WTC11 (cell line): Measurements from ENCODE around the gene PTGER3. TPM values are rescaled to one million over a fixed set of nuclear protein-coding genes. Genes with fewer than 3 reads are reported as not detected.

Source experiments
- ATAC-seq: fragments of 200-7000 bp; cut with Tn5 transposase; 2 replicates; pipeline ENCODE4 v1.10.0; 2021; ENCODE audit warnings: mild to moderate bottlenecking, moderate library complexity
- CTCF ChIA-PET: fragments of 300-600 bp; sonication (Branson Sonifier 250); formaldehyde crosslinking; loops from one replicate; lab custom pipeline; 2021; ENCODE audit warnings: antibody characterized with exemption; lab: Charles Lee
- POLR2A ChIA-PET: fragments of 350-600 bp; sonication (Branson Sonifier 250); formaldehyde crosslinking; loops from one replicate; lab custom pipeline; 2021; ENCODE audit warnings: antibody characterized with exemption; lab: Charles Lee
- DNase-seq: peaks from one replicate; pipeline ENCODE4 v3.0.0; 2021; ENCODE audit warnings: low spot score
- H3K27ac Mint-ChIP-seq: 2 replicates; pipeline ENCODE4 v1.8.0; 2021; ENCODE audit warnings: mixed read lengths
- H3K27me3 Mint-ChIP-seq: 2 replicates; pipeline ENCODE4 v1.8.0; 2021; ENCODE audit warnings: low read depth, mild to moderate bottlenecking, moderate library complexity, mixed read lengths
- H3K36me3 Mint-ChIP-seq: 2 replicates; pipeline ENCODE4 v1.8.0; 2021; ENCODE audit warnings: mixed read lengths
- H3K4me1 Mint-ChIP-seq: 2 replicates; pipeline ENCODE4 v1.8.0; 2022; ENCODE audit warnings: mixed read lengths
- H3K4me3 Mint-ChIP-seq: 2 replicates; pipeline ENCODE4 v1.8.0; 2021; ENCODE audit warnings: mild to moderate bottlenecking, moderate library complexity, mixed read lengths
- H3K9me3 Mint-ChIP-seq: 2 replicates; pipeline ENCODE4 v1.8.0; 2021; ENCODE audit warnings: mixed read lengths
- ELF4 ChIP-seq: sonication (generic); formaldehyde crosslinking; IDR thresholded peaks from 2 replicates; pipeline ENCODE4 v1.8.1; 2022; ENCODE audit warnings: low read depth, mild to moderate bottlenecking, moderate library complexity, missing genetic modification reagents
- ESRRA ChIP-seq: sonication (generic); formaldehyde crosslinking; IDR thresholded peaks from 2 replicates; pipeline ENCODE4 v1.8.1; 2022; ENCODE audit warnings: mild to moderate bottlenecking, missing genetic modification reagents, borderline replicate concordance
- GABPB1 ChIP-seq: sonication (generic); formaldehyde crosslinking; IDR thresholded peaks from 2 replicates; pipeline ENCODE4 v1.8.1; 2023; ENCODE audit warnings: mild to moderate bottlenecking, missing genetic modification reagents
- HMGA2 ChIP-seq: fragments of 250-450 bp; sonication (Bioruptor Pico); IDR thresholded peaks from 2 replicates; pipeline ENCODE4 v1.4.0; 2021; ENCODE audit warnings: mild to moderate bottlenecking, moderate library complexity
- KAT7 ChIP-seq: sonication (generic); formaldehyde crosslinking; IDR thresholded peaks from 2 replicates; pipeline ENCODE4 v1.8.1; 2023; ENCODE audit warnings: missing genetic modification reagents, mild to moderate bottlenecking, borderline replicate concordance
- MLX ChIP-seq: sonication (generic); formaldehyde crosslinking; IDR thresholded peaks from 2 replicates; pipeline ENCODE4 v1.8.1; 2023; ENCODE audit warnings: mild to moderate bottlenecking, missing genetic modification reagents, moderate library complexity
- MXD4 ChIP-seq: fragments of 250-450 bp; sonication (Bioruptor Pico); IDR thresholded peaks from 2 replicates; pipeline ENCODE4 v1.8.0; 2021; ENCODE audit warnings: mild to moderate bottlenecking, moderate library complexity, borderline replicate concordance
- PRRX2 ChIP-seq: fragments of 250-450 bp; sonication (Bioruptor Pico); IDR thresholded peaks from 2 replicates; pipeline ENCODE4 v1.8.0; 2021; ENCODE audit warnings: mild to moderate bottlenecking
- SMAD4 ChIP-seq: sonication (generic); formaldehyde crosslinking; IDR thresholded peaks from 2 replicates; pipeline ENCODE4 v1.8.0; 2022; ENCODE audit warnings: mild to moderate bottlenecking, missing genetic modification reagents
- SOX15 ChIP-seq: fragments of 250-450 bp; sonication (Bioruptor Pico); IDR thresholded peaks from 2 replicates; pipeline ENCODE4 v1.9.0; 2021; ENCODE audit warnings: mild to moderate bottlenecking
- SP1 ChIP-seq: sonication (generic); formaldehyde crosslinking; conservative IDR thresholded peaks from 2 replicates; pipeline ENCODE4 v1.8.1; 2022; ENCODE audit warnings: missing genetic modification reagents
- STAT6 ChIP-seq: sonication (generic); formaldehyde crosslinking; conservative IDR thresholded peaks from 2 replicates; pipeline ENCODE4 v1.8.1; 2023; ENCODE audit warnings: mild to moderate bottlenecking, low read depth, missing genetic modification reagents, moderate library complexity
- TCF7 ChIP-seq: sonication (generic); formaldehyde crosslinking; IDR thresholded peaks from 2 replicates; pipeline ENCODE4 v1.8.0; 2022; ENCODE audit warnings: mild to moderate bottlenecking, low read depth, missing genetic modification reagents, moderate library complexity
- TP53 ChIP-seq: sonication (generic); formaldehyde crosslinking; IDR thresholded peaks from 2 replicates; pipeline ENCODE4 v1.8.1; 2023; ENCODE audit warnings: mild to moderate bottlenecking, missing genetic modification reagents
- ZBTB43 ChIP-seq: sonication (generic); formaldehyde crosslinking; IDR thresholded peaks from 2 replicates; pipeline ENCODE4 v1.8.1; 2023; ENCODE audit warnings: mild to moderate bottlenecking, missing genetic modification reagents
- ZNF219 ChIP-seq: sonication (generic); formaldehyde crosslinking; IDR thresholded peaks from 2 replicates; pipeline ENCODE4 v1.8.0; 2023; ENCODE audit warnings: missing genetic modification reagents, mild to moderate bottlenecking, borderline replicate concordance
- ZNF532 ChIP-seq: fragments of 250-450 bp; sonication (Bioruptor Pico); IDR thresholded peaks from 2 replicates; pipeline ENCODE4 v1.9.0; 2021; ENCODE audit warnings: mild to moderate bottlenecking, borderline replicate concordance
- ZSCAN18 ChIP-seq: fragments of 250-450 bp; sonication (Bioruptor Pico); IDR thresholded peaks from 2 replicates; pipeline ENCODE4 v2.1.2; 2022; ENCODE audit warnings: mild to moderate bottlenecking, moderate library complexity
- total RNA-seq: library from RNA; stranded (reverse); gene quantifications from 3 replicates; pipeline ENCODE4 v1.2.3, GENCODE V29; 2021
- TF ChIP-seq, protein P1 (sequence below): fragments of 250-450 bp; sonication (Bioruptor Pico); conservative IDR thresholded peaks from 2 replicates; pipeline ENCODE4 v1.9.0; 2021; ENCODE audit warnings: mild to moderate bottlenecking

Gene PTGER3
- total RNA-seq, 1 experiment from 2014 or later: 0.50 TPM

DNA sequence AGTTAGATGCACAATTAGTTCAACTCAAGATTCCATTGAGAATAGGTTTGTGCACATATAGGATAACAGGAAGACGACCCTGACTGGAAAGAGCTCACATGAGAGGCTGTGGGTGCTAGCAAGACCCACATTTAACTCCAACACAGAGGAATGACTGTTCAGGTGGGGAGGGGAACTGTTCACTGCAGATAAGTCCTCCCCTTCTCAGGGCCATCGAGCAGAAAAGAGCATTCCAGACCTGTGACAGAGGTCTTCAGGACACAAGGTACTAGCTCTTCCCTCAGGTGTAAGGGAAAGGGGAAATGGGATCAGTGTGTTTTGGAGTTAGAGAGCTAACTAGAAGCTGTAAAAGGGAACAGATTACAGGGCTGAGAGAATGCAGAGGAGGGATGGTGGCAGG lies 8.7 kb downstream of the PTGER3 start:
- ChIA-PET POLR2A (no interaction called here), CTCF (no interaction called here)
- H3K36me3 Mint-ChIP-seq: no peaks in the 10 kb centered on the region
- H3K27ac Mint-ChIP-seq: no peak overlapping the region
- H3K4me1 Mint-ChIP-seq: no peaks in the 10 kb centered on the region
- TF ChIP-seq KAT7 (CRISPR knock-in tag) (no peak), ELF4 (CRISPR knock-in tag) (no peak), HMGA2 (no peak), SMAD4 (CRISPR knock-in tag) (no peak)
- no peaks in the 10 kb centered on the region for H3K9me3 Mint-ChIP-seq
- H3K27me3 Mint-ChIP-seq: no peaks in the 10 kb centered on the region; the same call in 1 of the 2 replicates
- DNase-seq: no peak
- no peak for ATAC-seq
- no peak overlapping the region for H3K4me3 Mint-ChIP-seq

DNA sequence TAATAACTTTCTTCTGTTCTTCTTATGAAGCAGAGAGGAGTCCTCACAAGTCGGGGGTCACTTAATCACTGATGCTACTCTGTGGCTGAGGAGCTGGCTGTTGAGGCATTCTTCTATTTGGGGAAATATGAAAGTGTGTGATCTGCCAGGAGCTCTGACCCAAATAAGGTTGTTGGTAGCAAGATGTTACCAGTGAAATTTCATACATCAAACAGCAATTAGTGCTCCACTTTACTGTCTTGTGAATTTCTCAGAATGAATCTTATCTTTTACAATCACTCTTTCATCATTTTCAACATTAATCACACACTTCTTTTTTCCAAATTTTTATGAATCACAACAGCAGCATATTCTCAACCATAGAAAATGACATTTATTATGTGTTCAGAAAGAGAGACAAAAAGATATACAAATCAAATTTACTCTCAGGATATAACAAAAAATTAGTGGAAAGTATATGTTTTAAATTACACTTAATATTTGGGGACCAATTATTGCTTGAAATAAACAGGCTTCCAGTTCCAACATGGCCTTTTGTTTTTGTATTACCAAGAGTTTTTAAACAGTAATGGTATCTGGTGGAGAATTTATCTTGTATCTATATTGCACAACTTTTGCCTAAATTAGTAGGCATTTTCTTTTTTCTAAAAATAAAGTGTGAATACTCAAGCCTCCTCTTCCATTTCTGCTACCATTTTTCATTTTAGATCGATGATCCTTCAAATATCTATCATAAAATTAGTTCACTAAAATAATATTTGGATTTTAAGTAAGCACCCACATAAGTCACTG lies 9.6 kb downstream of the PTGER3 start:
- ATAC-seq (no peak), DNase-seq (no peak)
- POLR2A ChIA-PET: no interaction called here
- Mint-ChIP-seq H3K9me3 (no peaks in the 10 kb centered on the region), H3K36me3 (no peaks in the 10 kb centered on the region), H3K27ac (no peak overlapping the region), H3K4me1 (no peaks in the 10 kb centered on the region), H3K4me3 (no peak overlapping the region), H3K27me3 (no peaks in the 10 kb centered on the region; the same call in 1 of the 2 replicates)
- CTCF ChIA-PET: no interaction called here
- no peak for TF ChIP-seq STAT6 (CRISPR knock-in tag)
- TF ChIP-seq, protein P1, sequence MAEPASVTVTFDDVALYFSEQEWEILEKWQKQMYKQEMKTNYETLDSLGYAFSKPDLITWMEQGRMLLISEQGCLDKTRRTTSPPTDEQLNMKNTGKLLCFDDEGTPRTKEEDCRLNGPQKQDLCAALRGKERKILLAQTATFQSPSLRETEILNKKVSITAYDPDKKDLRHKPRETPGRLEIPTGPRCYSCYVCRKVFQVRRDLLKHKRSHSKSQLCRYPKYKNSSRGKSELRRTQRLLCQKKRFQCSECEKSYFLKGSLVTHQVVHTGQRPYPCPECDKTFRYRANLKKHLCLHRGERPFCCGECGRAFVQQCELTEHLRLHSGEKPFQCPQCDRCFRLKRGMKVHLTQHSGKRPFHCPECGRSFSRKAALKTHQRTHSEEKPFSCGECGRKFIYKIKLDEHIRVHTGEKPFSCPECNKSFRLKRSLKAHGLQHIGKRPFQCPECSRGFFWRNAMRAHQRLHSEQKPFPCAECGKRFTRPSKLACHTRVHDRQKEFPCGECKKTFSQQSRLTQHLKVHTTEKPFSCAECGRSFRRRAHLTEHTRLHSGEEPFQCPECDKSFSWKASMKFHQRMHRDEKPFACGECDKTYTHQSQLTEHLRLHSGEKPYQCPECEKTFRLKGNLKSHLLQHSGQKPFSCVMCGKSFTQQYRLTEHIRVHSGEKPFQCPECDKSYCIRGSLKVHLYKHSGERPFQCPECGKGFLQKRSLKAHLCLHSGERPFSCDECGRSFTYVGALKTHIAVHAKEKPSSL (CRISPR knock-in tag): no peak
- TF ChIP-seq ZBTB43 (CRISPR knock-in tag): no peak
- TF ChIP-seq TCF7 (CRISPR knock-in tag): no peak
- no peak for TF ChIP-seq MXD4 (CRISPR knock-in tag)
- no peak for TF ChIP-seq SOX15 (CRISPR knock-in tag)
- TF ChIP-seq ZSCAN18 (CRISPR knock-in tag): no peak
- no peak for TF ChIP-seq TP53 (CRISPR knock-in tag)
- no peak for TF ChIP-seq ZNF219 (CRISPR knock-in tag)
- no peak for TF ChIP-seq GABPB1 (CRISPR knock-in tag)

DNA sequence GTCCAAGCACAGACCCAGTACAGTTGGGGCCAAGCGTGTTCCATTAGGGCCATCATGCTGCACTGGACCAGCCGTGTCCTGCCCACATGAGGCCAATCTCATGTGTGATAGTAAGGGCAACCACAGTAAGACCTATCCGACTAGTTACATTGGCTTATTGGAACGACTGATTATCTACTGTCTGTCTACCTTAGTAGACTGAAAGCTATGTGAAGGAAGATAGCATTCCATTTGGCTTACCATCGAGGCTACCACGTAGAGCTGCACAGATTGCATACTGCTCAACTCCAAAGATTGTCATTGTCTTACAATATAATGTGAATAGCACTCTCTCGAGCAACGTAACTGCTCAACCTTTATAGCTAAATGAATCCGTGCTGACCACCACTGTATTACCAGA lies 10.6 kb downstream of the PTGER3 start:
- ATAC-seq (no peak), DNase-seq (no peak)
- no peaks in the 10 kb centered on the region for H3K4me1 Mint-ChIP-seq
- H3K27ac Mint-ChIP-seq: no peak overlapping the region
- no peaks in the 10 kb centered on the region for H3K9me3 Mint-ChIP-seq
- no peak overlapping the region for H3K4me3 Mint-ChIP-seq
- H3K27me3 Mint-ChIP-seq: no peaks in the 10 kb centered on the region; the same call in 1 of the 2 replicates
- no peaks in the 10 kb centered on the region for H3K36me3 Mint-ChIP-seq
- ChIA-PET CTCF (no interaction called here), POLR2A (no interaction called here)
- TF ChIP-seq ZNF532 (CRISPR knock-in tag) (no peak), SP1 (CRISPR knock-in tag) (no peak), PRRX2 (CRISPR knock-in tag) (no peak), ESRRA (CRISPR knock-in tag) (no peak), MLX (CRISPR knock-in tag) (no peak)
